ENCODE measurements around the gene MPDZ. TPM values are rescaled to one million over a fixed set of nuclear protein-coding genes. Genes with fewer than 3 reads are reported as not detected.

MPDZ gene
- total and polyA plus RNA-seq, 2 of the 13 experiments (the other 11 are each of a cell fraction or from before 2014, with no cell fraction given) = 12.4 to 14.7 TPM

- TF ChIP-seq ARID5B (CRISPR knock-in tag; IDR thresholded peaks at IDR 0.05) (peak; percentile 63), PHF21A (CRISPR knock-in tag; IDR thresholded peaks at IDR 0.05) (no peak), ZBTB26 (CRISPR knock-in tag; IDR thresholded peaks at IDR 0.05; ENCODE audit: borderline replicate concordance) (no peak), ZNF83 (CRISPR knock-in tag; IDR thresholded peaks at IDR 0.05; ENCODE audit: borderline replicate concordance) (no peak), NCOA1 (CRISPR knock-in tag; IDR thresholded peaks at IDR 0.05) (no peak), HOXA5 (CRISPR knock-in tag; IDR thresholded peaks at IDR 0.05) (no peak), CSRNP1 (CRISPR knock-in tag; IDR thresholded peaks at IDR 0.05) (no peak), NONO (IDR thresholded peaks at IDR 0.05) (no peak), NONO (CRISPR knock-in tag; conservative IDR thresholded peaks at IDR 0.05) (no peak), ZNF142 (CRISPR knock-in tag; IDR thresholded peaks at IDR 0.05) (no peak), ZNF644 (CRISPR knock-in tag; IDR thresholded peaks at IDR 0.05; ENCODE audit: low read depth) (no peak), SOX6 (IDR thresholded peaks at IDR 0.05) (no peak), SOX6 (CRISPR knock-in tag; IDR thresholded peaks at IDR 0.05) (peak; percentile 43; the same call in 1 of the 2 replicates), THYN1 (CRISPR knock-in tag; IDR thresholded peaks at IDR 0.05; ENCODE audit: borderline replicate concordance, low read depth) (no peak), ELF4 (CRISPR knock-in tag; IDR thresholded peaks at IDR 0.05; ENCODE audit: borderline replicate concordance) (no peak), ZNF446 (CRISPR knock-in tag; IDR thresholded peaks at IDR 0.05) (no peak), E2F5 (CRISPR knock-in tag; conservative IDR thresholded peaks at IDR 0.05) (no peak), HMG20A (CRISPR knock-in tag; IDR thresholded peaks at IDR 0.05; ENCODE audit: borderline replicate concordance) (no peak)
Observed at GRCh38 chr9:13175732-13176131, 103.8 kb downstream of the MPDZ start (continued).
